CD4-positive, alpha-beta T cell (primary cell): ENCODE measurements around the gene AUTS2. TPM values are rescaled to one million over a fixed set of nuclear protein-coding genes. Genes with fewer than 3 reads are reported as not detected.

Source experiments
- ATAC-seq: fragments of 200-7000 bp; cut with Tn5 transposase; one replicate; pipeline ENCODE4 v1.10.0; 2022; ENCODE audit warnings: mild to moderate bottlenecking; ENCODE audit not compliant: poor library complexity
- CTCF ChIA-PET: fragments of 350-600 bp; sonication (Branson Sonifier 250); formaldehyde crosslinking; loops from one replicate; lab custom pipeline; 2021; ENCODE audit warnings: antibody characterized with exemption, inconsistent platforms; lab: Charles Lee
- POLR2A ChIA-PET: fragments of 350-600 bp; sonication (Branson Sonifier 250); formaldehyde crosslinking; loops from one replicate; lab custom pipeline; 2021; ENCODE audit warnings: antibody characterized with exemption, inconsistent platforms; lab: Charles Lee
- DNase-seq, 14 experiments: peaks; one replicate each; pipeline ENCODE4 v3.0.0-alpha.2; 2013 to 2020; ENCODE audit warnings: mixed read lengths in 2 of 14
- H3K27ac ChIP-seq, 2 donors: one replicate each; pipeline versions ENCODE4 v1.5.1 to v1.7.0; 2013; ENCODE audit warnings: low read length in 2 of 2, low read depth in 1 of 2, mild to moderate bottlenecking in 1 of 2
- H3K27me3 ChIP-seq, 2 experiments: 1 replicate in 1 of 2; 2 replicates in 1 of 2; pipeline versions ENCODE4 v1.6.1 to v1.7.0; 2013; ENCODE audit warnings: low read length in 2 of 2, control low read depth in 1 of 2, mild to moderate bottlenecking in 1 of 2, moderate library complexity in 1 of 2; ENCODE audit not compliant: insufficient read depth in 2 of 2, control insufficient read depth in 1 of 2
- H3K36me3 ChIP-seq: one replicate; pipeline ENCODE4 v1.6.1; 2013; ENCODE audit warnings: low read length, control low read depth; ENCODE audit not compliant: insufficient read depth
- H3K4me1 ChIP-seq: one replicate; pipeline ENCODE4 v1.6.1; 2013; ENCODE audit warnings: low read length, control low read depth; ENCODE audit not compliant: insufficient read depth
- H3K4me3 ChIP-seq: one replicate; pipeline ENCODE4 v1.5.1; 2013; ENCODE audit warnings: mild to moderate bottlenecking, low read length, moderate library complexity
- H3K9me3 ChIP-seq, 2 experiments: 1 replicate in 1 of 2; 2 replicates in 1 of 2; pipeline versions ENCODE4 v1.6.1 to v1.7.0; 2013; ENCODE audit warnings: low read length in 2 of 2, mild to moderate bottlenecking in 2 of 2, control low read depth in 1 of 2, moderate library complexity in 1 of 2; ENCODE audit not compliant: control insufficient read depth in 1 of 2, insufficient read depth in 1 of 2
- H3K27ac Mint-ChIP-seq: one replicate; pipeline ENCODE4 v1.8.0; 2020; ENCODE audit warnings: mixed read lengths
- H3K27me3 Mint-ChIP-seq: one replicate; pipeline ENCODE4 v1.8.0; 2021; ENCODE audit warnings: mixed read lengths
- H3K36me3 Mint-ChIP-seq: one replicate; pipeline ENCODE4 v1.8.0; 2021; ENCODE audit warnings: low read depth, mixed read lengths
- H3K4me1 Mint-ChIP-seq: one replicate; pipeline ENCODE4 v1.8.0; 2021; ENCODE audit warnings: low read depth, mixed read lengths
- H3K4me3 Mint-ChIP-seq: one replicate; pipeline ENCODE4 v1.8.0; 2020; ENCODE audit warnings: mild to moderate bottlenecking, mixed read lengths
- H3K9me3 Mint-ChIP-seq: one replicate; pipeline ENCODE4 v1.8.0; 2020; ENCODE audit warnings: mixed read lengths
- CTCF ChIP-seq: fragments of 200-600 bp; IDR thresholded peaks from one replicate; pipeline ENCODE4 v1.8.0; 2022; ENCODE audit warnings: antibody characterized with exemption, mild to moderate bottlenecking
- intact Hi-C, 2 experiments: fragments of 100-400 bp; cut with DNase I in 1 of 2; cut with micrococcal nuclease in 1 of 2; formaldehyde crosslinking; loops; one replicate each; pipeline versions ENCODE4 v1.15.1 to v1.9.0; 2023 to 2025; cut with DNase I, micrococcal nuclease
- total RNA-seq, 174 experiments: library from RNA in 2 of 174; stranded (reverse) in 2 of 174; gene quantifications; one replicate each; pipeline ENCODE4 v1.2.3 and lab custom pipeline; 2021 to 2026

Gene AUTS2
- total RNA-seq, 2 experiments from 2014 or later, result 43.6 to 47.6 TPM

- Mint-ChIP-seq H3K27ac (no peak overlapping the region), H3K4me3 (no peak overlapping the region), H3K36me3 (no peaks in the 10 kb centered on the region), H3K27me3 (no peaks in the 10 kb centered on the region), H3K9me3 (no peaks in the 10 kb centered on the region), H3K4me1 (no peaks in the 10 kb centered on the region)
- CTCF ChIA-PET, result no interaction called here
- H3K4me3 ChIP-seq, result no peak overlapping the region
- intact Hi-C loops, result no loop called here
- no peaks in the 10 kb centered on the region for H3K27me3 ChIP-seq
- POLR2A ChIA-PET, result no interaction called here
- no peak for TF ChIP-seq CTCF
- no peak for ATAC-seq
- H3K27ac ChIP-seq, result no peak overlapping the region
- no peaks in the 10 kb centered on the region for H3K4me1 ChIP-seq
- no peaks in the 10 kb centered on the region for H3K36me3 ChIP-seq
- H3K9me3 ChIP-seq, result peaks cover 0 to 8% of the 10 kb centered on the region in 2 experiments
- no peak for DNase-seq
These were observed 779.7 kb downstream of the AUTS2 start for GRCh38 chr7:70377957-70378356.

- no peak overlapping the region for H3K4me3 Mint-ChIP-seq
- H3K4me1 Mint-ChIP-seq, result no peaks in the 10 kb centered on the region
- H3K9me3 ChIP-seq, result peaks cover 0 to 8% of the 10 kb centered on the region in 2 experiments
- H3K27ac ChIP-seq, result no peak overlapping the region
- TF ChIP-seq CTCF, result no peak
- no peak overlapping the region for H3K27ac Mint-ChIP-seq
- ChIA-PET CTCF (no interaction called here), POLR2A (no interaction called here)
- no peaks in the 10 kb centered on the region for H3K36me3 Mint-ChIP-seq
- H3K4me1 ChIP-seq, result no peaks in the 10 kb centered on the region
- no peaks in the 10 kb centered on the region for H3K36me3 ChIP-seq
- no peak overlapping the region for H3K4me3 ChIP-seq
- no peaks in the 10 kb centered on the region for H3K27me3 Mint-ChIP-seq
- intact Hi-C loops, result no loop called here
- ATAC-seq (no peak), DNase-seq (no peak)
- no peaks in the 10 kb centered on the region for H3K27me3 ChIP-seq
- no peaks in the 10 kb centered on the region for H3K9me3 Mint-ChIP-seq
These were observed 780.9 kb downstream of the AUTS2 start for GRCh38 chr7:70379210-70379609.

- CTCF ChIA-PET, result no interaction called here
- POLR2A ChIA-PET, result no interaction called here
- intact Hi-C loops, result no loop called here
- no peak overlapping the region for H3K4me3 Mint-ChIP-seq
- H3K9me3 Mint-ChIP-seq, result no peaks in the 10 kb centered on the region
- H3K27me3 ChIP-seq, result no peaks in the 10 kb centered on the region
- no peaks in the 10 kb centered on the region for H3K27me3 Mint-ChIP-seq
- no peaks in the 10 kb centered on the region for H3K4me1 ChIP-seq
- no peaks in the 10 kb centered on the region for H3K36me3 Mint-ChIP-seq
- H3K4me3 ChIP-seq, result no peak overlapping the region
- no peak overlapping the region for H3K27ac ChIP-seq
- no peak for ATAC-seq
- H3K9me3 ChIP-seq, result peaks cover 0 to 8% of the 10 kb centered on the region in 2 experiments
- no peak overlapping the region for H3K27ac Mint-ChIP-seq
- H3K36me3 ChIP-seq, result no peaks in the 10 kb centered on the region
- no peaks in the 10 kb centered on the region for H3K4me1 Mint-ChIP-seq
- no peak for TF ChIP-seq CTCF
- no peak for DNase-seq
These were observed 782.2 kb downstream of the AUTS2 start for GRCh38 chr7:70380421-70381015.
